Heart right ventricle (tissue), 16 donors: ENCODE data around the gene OSR1. TPM values are rescaled to one million over a fixed set of nuclear protein-coding genes. Genes with fewer than 3 reads are reported as not detected.

Experiments used
- ATAC-seq, 8 donors: fragments of 200-7000 bp; cut with Tn5 transposase; one replicate each; pipeline ENCODE4 v1.9.1; 2020; ENCODE audit warnings: mild to moderate bottlenecking in 8 of 8, moderate library complexity in 8 of 8, moderate number of reproducible peaks in 1 of 8
- DNase-seq, 2 donors: peaks; one replicate each; pipeline ENCODE4 v3.0.0-alpha.2; 2020
- H3K27ac ChIP-seq, 10 donors: fragments of 200-600 bp; sonication (generic) in 2 of 10; one replicate each; pipeline versions ENCODE4 v1.5.0 to v1.8.0; 2020 to 2022; ENCODE audit warnings: mild to moderate bottlenecking in 3 of 10
- H3K27me3 ChIP-seq, 7 donors: fragments of 200-600 bp; one replicate each; pipeline ENCODE4 v1.8.0; 2021 to 2022; ENCODE audit warnings: mild to moderate bottlenecking in 2 of 7
- H3K36me3 ChIP-seq, 9 donors: fragments of 200-600 bp; sonication (generic) in 1 of 9; one replicate each; pipeline versions ENCODE4 v1.5.0 to v1.8.0; 2020 to 2022; ENCODE audit warnings: mild to moderate bottlenecking in 2 of 9
- H3K4me1 ChIP-seq, 9 donors: fragments of 200-600 bp; sonication (generic) in 1 of 9; one replicate each; pipeline versions ENCODE4 v1.5.0 to v1.8.0; 2020 to 2022; ENCODE audit warnings: mild to moderate bottlenecking in 4 of 9
- H3K4me3 ChIP-seq, 10 donors: fragments of 200-600 bp; sonication (generic) in 2 of 10; one replicate each; pipeline versions ENCODE4 v1.5.0 to v1.8.0; 2020 to 2022; ENCODE audit warnings: mild to moderate bottlenecking in 7 of 10, moderate library complexity in 2 of 10
- H3K9me3 ChIP-seq, 11 donors: fragments of 200-600 bp in 10 of 11; sonication (generic) in 2 of 11; one replicate each; pipeline versions ENCODE4 v1.5.0 to v1.8.0; 2013 to 2022; ENCODE audit warnings: mild to moderate bottlenecking in 2 of 11, control low read depth in 1 of 11, moderate library complexity in 1 of 11
- CTCF ChIP-seq, 9 donors: fragments of 200-600 bp; sonication (generic) in 2 of 9; IDR thresholded peaks; one replicate each; pipeline versions ENCODE4 v1.5.0 to v1.8.0; 2021 to 2022; ENCODE audit warnings: antibody characterized with exemption in 9 of 9, mild to moderate bottlenecking in 5 of 9, moderate library complexity in 1 of 9
- WGBS, 2 donors: extraction: QIAGEN DNeasy Blood & Tissue Kit; methylation state at CpG; one replicate each; pipeline ENCODE4 v1.1.7; 2013; ENCODE audit warnings: inconsistent platforms in 1 of 2; 5-methylcytosine and 5-hydroxymethylcytosine counted together
- intact Hi-C, 10 donors: fragments of 100-400 bp; cut with DNase I; formaldehyde crosslinking; loops; one replicate each; pipeline versions ENCODE4 v1.11.1 to v1.14.2; 2022
- polyA plus RNA-seq, 2 donors: library from polyadenylated mRNA; stranded (reverse); fragments of 200-250 nt; gene quantifications; one replicate each; pipeline ENCODE4 v1.2.3, GENCODE V29; 2013
- total RNA-seq, 10 donors: library from RNA; stranded (reverse); fragmentation: NEBNext Ultra II Directional in 3 of 10; extraction: Animal tissue kit (Norgen Biotek cat#: 25700) in 3 of 10; gene quantifications; one replicate each; pipeline versions ENCODE4 v1.2.1 to v1.2.4, GENCODE V29; 2021 to 2023
- donor health status: Arrhythmogenic right ventricular cardiomyopathy.
- donor health status: ischemic (EF 13 %, LVEDD 7.1; RV severe dilation, severe dysfunction).
- donor health status: healthy with polysubstance abuse.
- donor health status: DM: no; HTN: yes; CAD: no.
- donor health status: DM: no; HTN: no; CAD: no.
- donor health status: ischemic (EF 25% LVEDD 6.9; RV normal size, moderate dysfunction).
- donor health status: ischemic (EF 25% LVEDD 5.7; RV mildly dilated, moderate dysfunction).
- donor health status: healthy.
- donor health status: DM: yes; HTN: yes; CAD: no.
- donor health status: Ischemic cardiomyopathy.
- donor health status: ischemic (EF 35%, LVEDD 5.7; RV mildly dilated, moderate dysfunction).
- donor health status: nonischemic (EF 11% LVEDD 7.7; RV severe dilation, severe dysfunction).
- donor health status: DM: yes; HTN: yes; CAD: no.
- donor health status: PGD.
- donor health status: ischemic (EF 29% LVEDD 5.4; RV normal size, mild dysfunction).
- donor health status: nonischemic (EF 23%, LVEDD 6.1; RV moderate dilation, normal function).

The OSR1 gene
- total and polyA plus RNA-seq, 12 donors: 0.71 to 13.3 (median 2.7) TPM

- H3K36me3 ChIP-seq: peaks cover 0 to 13% (median 0%) of the 10 kb centered on the region in 9 donors
- intact Hi-C loops: loop anchor here in 7 of 10 donors (2.0 to 10.0 kb wide), 9 partner anchors 314 to 916 kb away; no protein-coding TSS in a partner anchor
- 52 to 56% methylated on average over 30 of the region's 30 CpGs for WGBS, 2 donors
- TF ChIP-seq CTCF (IDR thresholded peaks at IDR 0.05): no peak
- peaks cover 3 to 36% (median 29%) of the 10 kb centered on the region in 9 donors for H3K4me1 ChIP-seq
- DNase-seq (no peak), ATAC-seq (no peak)
- H3K4me3 ChIP-seq: peak overlapping the region in 9 of 10 donors; percentile 2 to 45 (median 39)
- H3K27me3 ChIP-seq: peaks cover 0 to 64% (median 48%) of the 10 kb centered on the region in 7 donors
- H3K27ac ChIP-seq: peak overlapping the region in 2 of 10 donors; percentile 25 to 52
- H3K9me3 ChIP-seq: no peaks in the 10 kb centered on the region
Observed at GRCh38 chr2:19350678-19351401, 7.6 kb downstream of the OSR1 start.

GRCh38 chr2:19349911-19350677 lies 8.3 kb downstream of the OSR1 start:
- H3K9me3 ChIP-seq: no peaks in the 10 kb centered on the region
- TF ChIP-seq CTCF (IDR thresholded peaks at IDR 0.05): peak; percentile 46 to 84 (median 76)
- DNase-seq (peak; percentile 47 to 76), ATAC-seq (peak; percentile 18 to 52 (median 38))
- WGBS, 2 donors: 31 to 34% methylated on average over 47 of the region's 47 CpGs
- H3K27me3 ChIP-seq: peaks cover 0 to 57% (median 41%) of the 10 kb centered on the region in 7 donors
- H3K4me3 ChIP-seq: peak overlapping the region in 9 of 10 donors; percentile 2 to 45 (median 39)
- H3K36me3 ChIP-seq: peaks cover 0 to 13% (median 0%) of the 10 kb centered on the region in 9 donors
- H3K4me1 ChIP-seq: peaks cover 3 to 36% (median 29%) of the 10 kb centered on the region in 9 donors
- intact Hi-C loops: loop anchor here in 9 of 10 donors (2.0 to 10.0 kb wide), 11 partner anchors 315 to 915 kb away; no protein-coding TSS in a partner anchor
- peak overlapping the region in 2 of 10 donors; percentile 25 to 52 for H3K27ac ChIP-seq

- Histone ChIP-seq H3K36me3 (peaks cover 0 to 16% (median 0%) of the 10 kb centered on the region in 9 donors), H3K9me3 (no peaks in the 10 kb centered on the region), H3K4me3 (peak overlapping the region in 6 of 10 donors; percentile 62 to 97 (median 80)), H3K27ac (peak overlapping the region in 9 of 10 donors; percentile 86 to 97 (median 94)), H3K4me1 (peaks cover 3 to 36% (median 29%) of the 10 kb centered on the region in 9 donors), H3K27me3 (peaks cover 0 to 44% (median 32%) of the 10 kb centered on the region in 7 donors)
- WGBS, 2 donors: 85 to 89% methylated on average over 8 of the region's 8 CpGs
- intact Hi-C loops: loop anchor here in 2 of 10 donors (5.0 kb wide), 2 partner anchors 356 to 366 kb away; no protein-coding TSS in a partner anchor
- DNase-seq: no peak
- ATAC-seq: no peak
- no peak for TF ChIP-seq CTCF (IDR thresholded peaks at IDR 0.05)
Observed at GRCh38 chr2:19348692-19349091, 9.7 kb downstream of the OSR1 start.
